NCI-H2107 treated with DMSO at 0.1 percent for 48 hours (cell line): Measurements from ENCODE around the gene PRPSAP2.
"Not testable (repeated sequence)": the region's sequence is repeated elsewhere in the genome, so short reads cannot be mapped to it uniquely, and the experiment has no call there.

Experiments
- DNase-seq: peaks from one replicate; lab custom pipeline; 2025; ENCODE audit not compliant: unreplicated experiment; lab: John Stamatoyannopoulos, UW

PRPSAP2 gene

DNA sequence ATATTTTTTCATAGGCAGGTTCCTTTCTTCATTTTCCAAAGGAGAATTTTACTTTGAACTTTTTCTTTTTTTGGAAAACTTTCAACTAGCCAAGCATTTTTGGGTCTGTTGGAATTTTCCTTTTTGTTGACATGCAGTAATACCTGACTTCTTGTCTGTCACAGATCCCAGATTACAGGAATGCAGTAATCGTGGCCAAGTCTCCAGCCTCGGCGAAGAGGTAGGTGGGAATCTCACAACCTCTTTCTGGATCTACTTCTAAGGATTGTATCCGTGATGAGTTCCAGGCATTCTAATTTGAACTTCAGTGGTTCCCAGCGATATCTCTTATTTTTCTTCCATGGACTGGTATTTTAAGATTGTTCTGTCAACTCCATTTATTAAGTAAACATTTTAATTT, 31.7 kb downstream of the PRPSAP2 start:
- no peak for DNase-seq

DNA sequence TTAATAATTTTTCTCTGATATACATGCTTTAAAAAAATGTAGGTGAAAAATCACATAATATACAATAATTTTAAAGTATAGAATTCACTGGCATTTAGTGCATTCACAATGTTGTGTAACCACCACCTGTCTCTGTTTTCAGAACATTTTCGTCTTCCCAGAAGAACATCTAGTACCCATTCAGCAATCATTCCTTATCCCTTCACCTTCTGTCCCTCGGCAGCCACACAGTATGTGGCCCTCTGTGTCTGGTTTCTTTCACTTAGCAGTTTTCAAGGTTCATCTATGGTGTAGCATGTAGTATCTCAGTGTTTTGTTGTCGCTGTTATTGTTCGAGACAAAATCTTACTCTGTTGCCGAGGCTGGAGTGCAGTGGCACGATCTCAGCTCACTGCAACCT, 33.6 kb downstream of the PRPSAP2 start:
- no peak for DNase-seq

DNA sequence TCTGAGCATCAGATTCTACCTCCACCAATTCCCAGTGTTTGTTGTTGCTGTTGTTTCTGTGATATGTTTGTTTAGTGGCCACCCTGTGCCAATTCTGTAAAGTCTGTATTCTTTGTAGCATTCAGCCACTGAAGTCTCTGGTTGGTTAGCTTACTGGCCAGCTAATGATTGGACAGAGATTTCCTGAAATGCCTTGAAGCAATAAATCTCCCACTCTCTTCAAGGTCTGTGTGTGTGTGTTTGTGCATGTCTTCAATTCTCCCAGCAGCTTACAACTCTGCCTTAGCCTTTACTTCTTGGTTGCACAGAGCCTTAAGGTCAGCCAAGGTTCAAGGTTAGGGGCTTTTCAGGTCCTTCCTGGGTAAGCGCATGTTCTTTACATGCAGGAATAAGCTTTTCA, 38.2 kb downstream of the PRPSAP2 start:
- no peak for DNase-seq

DNA sequence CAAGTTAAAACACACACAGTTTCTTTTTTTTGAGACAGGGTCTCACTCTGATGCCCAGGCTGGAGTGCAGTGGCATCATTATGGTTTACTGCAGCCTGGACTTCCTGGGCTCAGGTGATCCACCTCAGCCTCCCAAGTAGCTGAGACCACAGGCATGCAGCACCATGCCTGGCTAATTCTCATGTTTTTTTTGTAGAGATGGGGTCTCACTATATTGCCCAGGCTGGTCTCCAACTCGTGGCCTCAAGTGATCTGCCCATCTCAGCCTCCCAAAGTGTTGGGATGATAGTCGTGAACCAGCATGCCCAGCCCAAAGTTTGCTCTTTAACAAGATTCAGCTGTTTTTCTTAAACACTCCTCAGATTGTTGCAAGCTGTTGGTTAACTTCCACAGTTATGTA, 39.0 kb downstream of the PRPSAP2 start:
- DNase-seq: no peak

GRCh38 chr17:18904482-18904881, 46.6 kb downstream of the PRPSAP2 start:
- no peak for DNase-seq

- no peak for DNase-seq
These were observed 47.3 kb downstream of the PRPSAP2 start for GRCh38 chr17:18905226-18905625.

DNA sequence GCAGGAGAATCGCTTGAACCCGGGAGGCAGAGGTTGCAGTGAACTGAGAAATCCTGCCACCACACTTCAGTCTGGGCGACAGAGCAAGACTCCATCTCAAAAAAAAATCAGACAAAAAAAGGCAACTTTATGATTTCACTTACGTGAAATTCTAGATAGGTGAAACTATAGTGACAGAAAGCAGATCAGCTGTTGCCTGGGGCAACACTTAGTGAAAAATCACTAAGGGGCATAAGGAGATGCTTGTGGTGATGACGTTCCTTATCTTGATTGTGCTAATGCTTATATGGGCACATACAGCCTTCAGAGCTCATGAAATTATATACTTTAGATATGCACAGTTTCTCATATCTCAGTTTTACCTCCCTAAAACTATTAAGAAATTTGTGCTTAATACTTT, 52.4 kb downstream of the PRPSAP2 start:
- DNase-seq: no peak

GRCh38 chr17:18910881-18911280, 53.0 kb downstream of the PRPSAP2 start:
- no peak for DNase-seq

DNA sequence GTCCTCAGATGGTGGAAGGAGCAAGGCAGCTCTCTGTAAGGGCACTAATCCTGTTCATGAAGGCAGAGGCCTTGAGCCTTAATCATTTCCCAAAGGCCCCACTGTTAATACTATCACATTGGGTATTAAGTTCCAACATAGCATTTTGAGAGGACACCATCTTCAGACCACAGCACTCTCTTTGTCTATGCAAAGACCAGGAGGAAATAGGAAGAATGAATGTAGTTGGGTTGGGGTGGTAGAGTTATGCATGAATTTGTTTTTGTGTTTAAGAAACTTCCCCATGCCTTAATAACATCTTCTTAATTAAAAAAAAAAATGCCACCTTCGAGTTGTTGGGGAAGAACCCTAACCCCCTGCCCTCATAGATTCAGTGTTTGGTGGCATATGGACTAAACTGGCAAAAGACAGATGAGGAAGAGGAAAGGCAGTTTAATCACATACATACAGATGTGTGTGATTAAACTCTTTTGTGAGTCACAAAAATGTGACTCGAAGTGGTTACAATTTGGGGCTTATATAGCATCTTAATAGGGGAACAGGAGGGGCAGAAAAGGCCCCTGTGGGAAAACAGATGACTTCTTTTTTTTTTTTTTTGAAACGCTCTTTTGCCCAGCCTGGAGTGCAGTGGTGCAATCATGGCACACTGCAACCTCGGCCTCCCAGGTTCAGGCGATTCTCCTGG, 59.0 kb downstream of the PRPSAP2 start:
- no peak for DNase-seq

GRCh38 chr17:18917506-18918032, 59.6 kb downstream of the PRPSAP2 start:
- DNase-seq: no peak

- no peak for DNase-seq
These were observed 62.0 kb downstream of the PRPSAP2 start for GRCh38 chr17:18919963-18920362.

DNA sequence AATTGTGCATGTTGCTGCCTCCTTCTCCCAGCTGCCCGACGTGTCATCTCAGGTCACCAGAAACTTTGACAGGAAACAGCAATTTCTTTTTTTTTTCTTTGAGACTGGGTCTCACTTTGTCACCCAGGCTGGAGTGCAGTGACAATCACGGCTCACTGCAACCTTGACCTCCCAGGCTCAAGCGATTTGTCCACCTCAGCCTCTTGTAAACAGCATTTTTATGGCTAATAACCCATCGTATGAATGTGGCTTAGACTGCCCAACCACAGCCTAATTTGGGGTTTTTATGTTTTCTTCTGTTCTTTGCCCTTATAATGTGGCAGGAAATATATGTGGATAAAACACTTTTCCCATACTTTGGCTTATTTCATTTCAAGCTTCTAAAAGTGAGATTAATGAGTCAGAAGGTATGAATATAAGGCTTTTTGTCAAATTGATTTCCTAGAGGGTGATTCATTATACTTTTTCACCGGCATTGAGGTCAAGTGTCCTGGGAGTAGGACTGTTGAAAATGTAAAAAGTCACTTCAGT, 63.0 kb downstream of the PRPSAP2 start:
- DNase-seq: no peak

GRCh38 chr17:18921485-18921884, 63.6 kb downstream of the PRPSAP2 start:
- DNase-seq: no peak

- no peak for DNase-seq
These were observed 64.1 kb downstream of the PRPSAP2 start for GRCh38 chr17:18921912-18922451.

DNA sequence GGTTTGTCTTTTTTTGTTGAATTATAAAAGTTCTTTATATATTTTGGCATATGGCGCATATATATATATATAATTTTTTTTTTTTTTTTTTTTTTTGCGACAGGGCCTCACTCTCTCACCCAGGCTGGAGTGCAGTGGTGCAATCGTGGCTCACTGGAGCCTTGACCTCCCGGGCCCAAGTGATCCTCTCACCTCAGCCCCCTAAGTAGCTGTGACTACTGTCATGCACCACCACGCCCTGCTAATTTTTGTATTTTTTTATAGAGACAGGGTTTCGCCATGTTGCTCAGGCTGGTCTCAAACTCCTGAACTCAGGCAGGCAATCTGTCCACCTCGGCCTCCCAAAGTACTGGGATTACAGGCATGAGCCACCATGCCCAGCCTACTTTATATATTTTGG, 64.7 kb downstream of the PRPSAP2 start:
- DNase-seq: not testable (repeated sequence)

DNA sequence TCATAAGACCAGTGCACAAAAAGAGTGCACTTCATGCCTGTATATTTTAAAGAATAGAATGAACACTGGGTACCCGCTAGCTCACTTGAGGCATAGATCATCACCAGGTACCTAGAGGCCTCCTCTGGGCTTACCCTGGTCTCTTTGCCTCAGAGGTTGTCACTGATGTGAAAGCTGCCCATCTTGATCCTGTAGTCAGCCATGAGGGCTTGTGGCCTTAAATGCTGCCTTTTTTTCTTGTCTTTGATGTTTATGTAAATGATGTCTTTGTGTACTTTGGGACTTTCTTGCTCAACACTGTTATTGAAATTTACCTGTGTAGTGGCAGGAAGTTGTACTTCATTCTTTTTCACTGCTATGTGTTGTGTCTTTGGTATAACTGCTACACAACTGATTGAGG, 67.3 kb downstream of the PRPSAP2 start:
- DNase-seq: no peak

DNA sequence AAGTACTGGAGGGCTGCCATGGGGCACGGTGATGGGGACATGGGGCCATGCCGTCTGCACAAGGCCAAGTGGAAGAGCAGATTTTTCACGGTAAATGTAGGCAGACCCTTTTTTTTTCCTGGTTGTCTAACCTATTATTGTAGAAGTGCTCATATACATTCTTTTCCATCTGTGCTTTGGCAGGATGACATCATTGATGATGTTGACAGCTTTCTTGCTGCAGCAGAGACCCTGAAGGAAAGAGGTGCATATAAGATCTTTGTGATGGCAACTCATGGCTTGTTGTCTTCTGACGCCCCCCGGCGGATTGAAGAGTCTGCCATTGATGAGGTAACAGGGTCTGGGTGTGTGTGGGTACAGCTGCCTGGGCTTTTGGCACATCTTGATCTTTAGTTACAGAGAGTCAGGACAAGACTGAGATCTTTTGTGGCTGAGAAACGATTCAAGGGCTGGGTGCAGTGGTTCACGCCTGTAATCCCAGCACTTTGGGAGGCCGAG, 70.7 kb downstream of the PRPSAP2 start:
- DNase-seq: no peak

- DNase-seq: no peak
These were observed 74.6 kb downstream of the PRPSAP2 start for GRCh38 chr17:18932360-18933055.

GRCh38 chr17:18933102-18934058, 75.4 kb downstream of the PRPSAP2 start:
- no peak for DNase-seq

DNA sequence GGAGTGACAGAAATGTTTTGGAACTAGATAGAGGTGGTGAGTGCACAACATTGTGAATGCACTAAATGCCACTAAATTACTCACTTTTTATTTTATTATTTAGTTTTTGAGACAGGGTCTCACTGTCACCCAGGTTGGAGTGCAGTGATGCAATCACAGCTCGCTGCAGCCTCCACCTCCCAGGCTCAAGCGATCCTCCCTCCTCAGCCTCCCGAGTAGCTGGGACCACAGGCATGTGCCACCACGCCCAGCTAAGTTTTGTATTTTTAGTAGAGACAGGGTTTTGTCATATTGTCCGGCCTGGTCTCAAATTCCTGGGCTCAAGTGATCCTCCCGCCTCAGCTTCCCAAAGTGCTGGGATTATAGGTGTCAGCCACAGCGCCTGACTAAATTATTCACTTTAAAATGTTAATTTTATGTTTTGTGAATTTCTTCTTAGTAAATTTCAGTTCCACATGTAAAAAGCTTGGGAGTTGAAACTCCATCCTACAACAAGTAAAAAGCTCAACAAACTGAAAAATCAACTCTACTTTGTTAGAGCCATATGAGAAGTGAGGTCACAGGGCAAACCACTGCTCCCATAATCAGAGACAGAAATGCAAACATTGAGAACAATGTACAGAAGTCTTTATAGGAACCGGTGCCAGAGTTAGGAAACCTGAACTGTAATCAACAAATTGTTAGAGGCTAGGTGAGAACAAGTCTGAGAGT, 80.2 kb downstream of the PRPSAP2 start:
- no peak for DNase-seq
